Germinal center (tissue), 1 donor: ENCODE results near the gene PCDHGB5.
A peak's percentile ranks its signal among the peaks of the same experiment; 100 is the strongest.
"Not testable (repeated sequence)": the region's sequence is repeated elsewhere in the genome, so short reads cannot be mapped to it uniquely, and the experiment has no call there.

Experiments
- DNase-seq: peaks from one replicate; pipeline ENCODE4 v3.0.0; 2012; ENCODE audit warnings: mixed read lengths, low spot score

The PCDHGB5 gene

GRCh38 chr5:141382469-141383294 lies 15.1 kb upstream of the PCDHGB5 start, which contains the start of gene PCDHGA7:
PCDHGA7 (plus strand) TSS chr5:141382742; CDS start chr5:141382900, 158 bp downstream.
- DNase-seq, result peak; percentile 24

- DNase-seq, result no peak
Measured at GRCh38 chr5:141383345-141383744, 14.4 kb upstream of the PCDHGB5 start.

- DNase-seq, result no peak
Measured at GRCh38 chr5:141384471-141385267, 13.1 kb upstream of the PCDHGB5 start.

GRCh38 chr5:141387557-141388311 lies 10.0 kb upstream of the PCDHGB5 start, which contains the start of gene PCDHGB4:
PCDHGB4 (plus strand) TSS chr5:141387698; CDS start chr5:141387885, 187 bp downstream.
- DNase-seq, result not testable (repeated sequence)

GRCh38 chr5:141388661-141389060 lies 9.1 kb upstream of the PCDHGB5 start:
- no peak for DNase-seq

- no peak for DNase-seq
Measured at GRCh38 chr5:141389153-141390042, 8.3 kb upstream of the PCDHGB5 start.

- DNase-seq, result peak; percentile 35
Measured at GRCh38 chr5:141392429-141393198, 5.1 kb upstream of the PCDHGB5 start, which contains the start of gene PCDHGA8. PCDHGA8 (plus strand) TSS chr5:141392633; CDS start chr5:141392814, 181 bp downstream.

GRCh38 chr5:141393267-141393666 lies 4.5 kb upstream of the PCDHGB5 start:
- DNase-seq, result no peak

- DNase-seq, result not testable (repeated sequence)
Measured at GRCh38 chr5:141394401-141395187, 3.2 kb upstream of the PCDHGB5 start.

- DNase-seq, result no peak
Measured at GRCh38 chr5:141398608-141399007, 861 bp downstream of the PCDHGB5 start.

- DNase-seq, result no peak
Measured at GRCh38 chr5:141399555-141400258, 2.0 kb downstream of the PCDHGB5 start.

GRCh38 chr5:141402553-141403243 lies 5.0 kb downstream of the PCDHGB5 start, which contains the start of gene PCDHGA9:
PCDHGA9 (plus strand) TSS chr5:141402778; CDS start chr5:141402953, 175 bp downstream.
- DNase-seq, result peak; percentile 67

GRCh38 chr5:141403387-141403786 lies 5.6 kb downstream of the PCDHGB5 start:
- DNase-seq, result no peak

- DNase-seq, result peak; percentile 53
Measured at GRCh38 chr5:141407790-141408505, 10.2 kb downstream of the PCDHGB5 start, which contains the start of gene PCDHGB6. PCDHGB6 (plus strand) TSS chr5:141408021; CDS start chr5:141408203, 182 bp downstream.

GRCh38 chr5:141409598-141410306 lies 12.0 kb downstream of the PCDHGB5 start:
- no peak for DNase-seq

GRCh38 chr5:141411575-141411974 lies 13.8 kb downstream of the PCDHGB5 start:
- no peak for DNase-seq
